Measurements from ENCODE around the gene FOXP1. TPM values are rescaled to one million over a fixed set of nuclear protein-coding genes. Genes with fewer than 3 reads are reported as not detected.

The FOXP1 gene
- polyA plus RNA-seq, 1 donor from 2014 or later = 5.6 TPM

GRCh38 chr3:71251156-71251775 lies 332.3 kb downstream of the FOXP1 start (continued):
- TF ChIP-seq CTCF (IDR thresholded peaks at IDR 0.05; ENCODE audit: poor library complexity, severe bottlenecking) (no peak), TAF1 (IDR thresholded peaks at IDR 0.05; ENCODE audit: low read depth) (no peak)

- Histone ChIP-seq H3K27ac (ENCODE audit: low read length) (no peak overlapping the region), H4K20me1 (ENCODE audit: insufficient read depth) (no peaks in the 10 kb centered on the region), H2AFZ (ENCODE audit: low read depth, low read length) (no peak overlapping the region), H3K4me2 (ENCODE audit: low read length) (no peak overlapping the region), H3K79me2 (replicated peaks; ENCODE audit: insufficient read depth, low read length) (no peaks in the 10 kb centered on the region), H3K9me2 (ENCODE audit: insufficient read depth, low read length) (no peaks in the 10 kb centered on the region), H3K9me3 (ENCODE audit: low read length) (no peaks in the 10 kb centered on the region), H3K36me3 (ENCODE audit: insufficient read depth, low read length) (no peaks in the 10 kb centered on the region), H3K4me3 (ENCODE audit: low read length) (no peak overlapping the region), H3F3A (ENCODE audit: insufficient read depth, low read length, poor library complexity, severe bottlenecking) (no peaks in the 10 kb centered on the region), H3K9ac (ENCODE audit: low read length) (no peak overlapping the region), H3K27me3 (ENCODE audit: insufficient read depth, low read depth, low read length) (no peaks in the 10 kb centered on the region)
- TF ChIP-seq SMC3 (conservative IDR thresholded peaks at IDR 0.05; ENCODE audit: poor library complexity) (no peak), EP300 (conservative IDR thresholded peaks at IDR 0.05; ENCODE audit: poor library complexity, severe bottlenecking) (no peak)
These were observed 333.5 kb downstream of the FOXP1 start for GRCh38 chr3:71250026-71250425.

GRCh38 chr3:71247958-71248335 lies 335.6 kb downstream of the FOXP1 start:
- no peaks in the 10 kb centered on the region for H3F3A ChIP-seq (ENCODE audit: insufficient read depth, low read length, poor library complexity, severe bottlenecking)
- no peaks in the 10 kb centered on the region for H3K36me3 ChIP-seq (ENCODE audit: insufficient read depth, low read length)
- H3K9me3 ChIP-seq (ENCODE audit: low read length) = no peaks in the 10 kb centered on the region
- H3K27ac ChIP-seq (ENCODE audit: low read length) = no peak overlapping the region
- H2AFZ ChIP-seq (ENCODE audit: low read depth, low read length) = no peak overlapping the region
- H3K9ac ChIP-seq (ENCODE audit: low read length) = no peak overlapping the region
- H4K20me1 ChIP-seq (ENCODE audit: insufficient read depth) = no peaks in the 10 kb centered on the region
- TF ChIP-seq SMC3 (conservative IDR thresholded peaks at IDR 0.05; ENCODE audit: poor library complexity) = no peak
- no peak for TF ChIP-seq CTCF (IDR thresholded peaks at IDR 0.05; ENCODE audit: poor library complexity, severe bottlenecking)
- TF ChIP-seq TAF1 (IDR thresholded peaks at IDR 0.05; ENCODE audit: low read depth) = no peak
- TF ChIP-seq POLR2AphosphoS5 (IDR thresholded peaks at IDR 0.05) = no peak
- TF ChIP-seq REST (IDR thresholded peaks at IDR 0.05; ENCODE audit: borderline replicate concordance) = no peak
- no peak for TF ChIP-seq RAD21 (conservative IDR thresholded peaks at IDR 0.05)
- no peak for TF ChIP-seq EP300 (conservative IDR thresholded peaks at IDR 0.05; ENCODE audit: poor library complexity, severe bottlenecking)
- no peak for TF ChIP-seq EZH2 (IDR thresholded peaks at IDR 0.05; ENCODE audit: borderline replicate concordance, insufficient read depth, low read length, poor library complexity, severe bottlenecking)
- TF ChIP-seq MXI1 (conservative IDR thresholded peaks at IDR 0.05; ENCODE audit: poor library complexity, severe bottlenecking) = no peak
- H3K9me2 ChIP-seq (ENCODE audit: insufficient read depth, low read length) = no peaks in the 10 kb centered on the region
- H3K79me2 ChIP-seq (replicated peaks; ENCODE audit: insufficient read depth, low read length) = no peaks in the 10 kb centered on the region
- no peak overlapping the region for H3K4me3 ChIP-seq (ENCODE audit: low read length)
- no peaks in the 10 kb centered on the region for H3K27me3 ChIP-seq (ENCODE audit: insufficient read depth, low read depth, low read length)
- H3K4me2 ChIP-seq (ENCODE audit: low read length) = no peak overlapping the region
